ENCODE data around the gene TRIM71. TPM values are rescaled to one million over a fixed set of nuclear protein-coding genes. Genes with fewer than 3 reads are reported as not detected.

TRIM71 gene
- total and polyA plus RNA-seq, 2 of the 13 experiments (the other 11 are each of a cell fraction or from before 2014, with no cell fraction given) = 21.7 to 76.9 TPM

- TF ChIP-seq SUZ12 (IDR thresholded peaks at IDR 0.05; ENCODE audit: low read depth, low read length) (no peak), POLR2AphosphoS5 (IDR thresholded peaks at IDR 0.05; ENCODE audit: low read depth, low read length) (no peak), MXD3 (CRISPR knock-in tag; IDR thresholded peaks at IDR 0.05) (no peak), NFYC (CRISPR knock-in tag; IDR thresholded peaks at IDR 0.05) (no peak), KDM5B (CRISPR knock-in tag; IDR thresholded peaks at IDR 0.05; ENCODE audit: borderline replicate concordance) (no peak), FOSL1 (CRISPR knock-in tag; IDR thresholded peaks at IDR 0.05; ENCODE audit: borderline replicate concordance) (no peak), HMGXB3 (CRISPR knock-in tag; IDR thresholded peaks at IDR 0.05; ENCODE audit: borderline replicate concordance) (no peak), TRIM24 (CRISPR knock-in tag; IDR thresholded peaks at IDR 0.05) (no peak), SSRP1 (CRISPR knock-in tag; IDR thresholded peaks at IDR 0.05) (no peak), MAX (IDR thresholded peaks at IDR 0.05) (peak; percentile 15; the same call in 1 of the 2 replicates), HIC2 (CRISPR knock-in tag; IDR thresholded peaks at IDR 0.05; ENCODE audit: low read depth) (peak; percentile 47; the same call in 1 of the 2 replicates), ZBTB38 (CRISPR knock-in tag; IDR thresholded peaks at IDR 0.05) (no peak), DRAP1 (CRISPR knock-in tag; IDR thresholded peaks at IDR 0.05) (no peak), HNRNPH1 (optimal IDR thresholded peaks at IDR 0.05; ENCODE audit: low read depth, low read length) (no peak), CTCF (CRISPR knock-in tag; IDR thresholded peaks at IDR 0.05) (peak; percentile 50), IRX3 (CRISPR knock-in tag; IDR thresholded peaks at IDR 0.05; ENCODE audit: borderline replicate concordance, low read depth) (no peak), ZNF460 (CRISPR knock-in tag; IDR thresholded peaks at IDR 0.05; ENCODE audit: borderline replicate concordance) (no peak), ZNF644 (CRISPR knock-in tag; IDR thresholded peaks at IDR 0.05; ENCODE audit: low read depth) (0 out of 2 replicates have a peak, but pooled peaks have one; percentile 19), HNRNPUL1 (IDR thresholded peaks at IDR 0.05; ENCODE audit: low read depth, low read length) (no peak), ZNF225 (CRISPR knock-in tag; IDR thresholded peaks at IDR 0.05) (no peak), JUNB (CRISPR knock-in tag; IDR thresholded peaks at IDR 0.05; ENCODE audit: borderline replicate concordance) (no peak), ZKSCAN8 (CRISPR knock-in tag; IDR thresholded peaks at IDR 0.05; ENCODE audit: borderline replicate concordance) (no peak), ZNF766 (CRISPR knock-in tag; IDR thresholded peaks at IDR 0.05; ENCODE audit: borderline replicate concordance) (no peak)
These were observed 39.4 kb upstream of the TRIM71 start (continued) for GRCh38 chr3:32778389-32778788.

Measured in HepG2 (cell line).